Prostate gland (tissue), 2 donors: ENCODE data around the gene PHKG2.

ENCODE experiments used
- POLR2A ChIP-seq: fragments of 450-650 bp; IDR thresholded peaks from one replicate; pipeline ENCODE4 v1.6.1; 2016; ENCODE audit warnings: antibody characterized with exemption, mild to moderate bottlenecking
- POLR2AphosphoS5 ChIP-seq: sonication (generic); formaldehyde crosslinking; IDR thresholded peaks from one replicate; pipeline ENCODE4 v1.6.1; 2017; ENCODE audit warnings: antibody characterized with exemption
- TF ChIP-seq, protein P1 (sequence below), 4 experiments: fragments of 200-600 bp in 2 of 4; fragments of 450-650 bp in 2 of 4; sonication (generic) in 2 of 4; IDR thresholded peaks; 1 replicate in 3 of 4; 2 replicates in 1 of 4; pipeline ENCODE4 v1.5.1; 2016 to 2019; ENCODE audit warnings: antibody characterized with exemption in 4 of 4, mild to moderate bottlenecking in 2 of 4, moderate library complexity in 2 of 4

DNA sequence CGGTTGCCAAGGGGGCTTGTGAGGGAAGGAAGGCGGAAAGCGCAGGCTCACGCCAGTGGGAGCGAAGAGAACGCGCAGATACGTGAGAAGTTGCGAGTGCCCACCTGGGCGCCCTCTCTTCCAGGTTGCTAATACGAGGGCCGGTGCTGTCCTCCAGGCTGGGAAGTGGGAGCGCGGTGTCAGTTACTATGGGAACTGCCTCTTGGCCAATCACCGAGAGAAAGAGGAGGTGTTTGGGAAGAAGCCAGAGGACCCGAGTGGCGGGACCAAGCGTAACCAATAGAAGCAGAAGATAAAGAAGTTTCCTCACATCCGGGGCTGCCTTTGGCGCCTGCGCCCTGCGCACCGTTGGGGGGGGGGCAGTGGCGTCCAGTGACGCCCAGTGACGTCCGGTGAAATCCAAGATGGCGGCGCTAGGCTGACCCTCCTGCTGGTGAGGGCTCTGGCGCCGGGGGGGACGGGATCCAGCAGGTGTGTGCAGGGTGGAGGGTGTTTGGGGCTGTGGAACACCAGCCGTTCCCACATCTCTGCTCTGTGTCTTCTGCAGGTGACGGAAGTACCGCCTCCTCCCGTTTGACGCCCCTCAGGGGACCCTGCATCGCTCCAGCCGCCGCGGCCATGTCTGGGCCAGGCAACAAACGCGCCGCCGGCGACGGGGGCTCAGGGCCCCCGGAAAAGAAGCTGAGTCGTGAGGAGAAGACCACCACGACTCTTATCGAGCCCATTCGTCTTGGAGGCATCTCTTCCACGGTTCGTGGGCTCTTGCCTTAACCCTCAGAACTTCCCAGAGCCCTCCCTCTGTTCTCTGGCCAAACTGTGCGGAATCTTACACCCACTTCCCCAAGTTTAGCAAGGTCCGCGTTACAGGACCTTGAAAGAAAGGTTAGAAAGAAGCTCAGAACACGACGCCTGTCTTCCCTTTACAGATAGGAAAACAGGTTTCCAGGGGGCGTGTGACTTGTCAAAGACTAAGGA is 14.0 kb downstream of the PHKG2 start, which contains the start of the genes CFAP119 and RNF40:
- TF ChIP-seq, protein P1, sequence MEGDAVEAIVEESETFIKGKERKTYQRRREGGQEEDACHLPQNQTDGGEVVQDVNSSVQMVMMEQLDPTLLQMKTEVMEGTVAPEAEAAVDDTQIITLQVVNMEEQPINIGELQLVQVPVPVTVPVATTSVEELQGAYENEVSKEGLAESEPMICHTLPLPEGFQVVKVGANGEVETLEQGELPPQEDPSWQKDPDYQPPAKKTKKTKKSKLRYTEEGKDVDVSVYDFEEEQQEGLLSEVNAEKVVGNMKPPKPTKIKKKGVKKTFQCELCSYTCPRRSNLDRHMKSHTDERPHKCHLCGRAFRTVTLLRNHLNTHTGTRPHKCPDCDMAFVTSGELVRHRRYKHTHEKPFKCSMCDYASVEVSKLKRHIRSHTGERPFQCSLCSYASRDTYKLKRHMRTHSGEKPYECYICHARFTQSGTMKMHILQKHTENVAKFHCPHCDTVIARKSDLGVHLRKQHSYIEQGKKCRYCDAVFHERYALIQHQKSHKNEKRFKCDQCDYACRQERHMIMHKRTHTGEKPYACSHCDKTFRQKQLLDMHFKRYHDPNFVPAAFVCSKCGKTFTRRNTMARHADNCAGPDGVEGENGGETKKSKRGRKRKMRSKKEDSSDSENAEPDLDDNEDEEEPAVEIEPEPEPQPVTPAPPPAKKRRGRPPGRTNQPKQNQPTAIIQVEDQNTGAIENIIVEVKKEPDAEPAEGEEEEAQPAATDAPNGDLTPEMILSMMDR (IDR thresholded peaks at IDR 0.05): peak in 2 of 4 experiments; percentile 10 to 25
- TF ChIP-seq POLR2A: peak; percentile 78
- TF ChIP-seq POLR2AphosphoS5: peak; percentile 97
